IPS DF 19.7 (cell line): ENCODE data around the gene ELMO2.

Experiments used
- DNase-seq: peaks from one replicate; pipeline ENCODE4 v3.0.0-alpha.2; 2013; ENCODE audit warnings: low read depth, low spot score

The ELMO2 gene

DNA sequence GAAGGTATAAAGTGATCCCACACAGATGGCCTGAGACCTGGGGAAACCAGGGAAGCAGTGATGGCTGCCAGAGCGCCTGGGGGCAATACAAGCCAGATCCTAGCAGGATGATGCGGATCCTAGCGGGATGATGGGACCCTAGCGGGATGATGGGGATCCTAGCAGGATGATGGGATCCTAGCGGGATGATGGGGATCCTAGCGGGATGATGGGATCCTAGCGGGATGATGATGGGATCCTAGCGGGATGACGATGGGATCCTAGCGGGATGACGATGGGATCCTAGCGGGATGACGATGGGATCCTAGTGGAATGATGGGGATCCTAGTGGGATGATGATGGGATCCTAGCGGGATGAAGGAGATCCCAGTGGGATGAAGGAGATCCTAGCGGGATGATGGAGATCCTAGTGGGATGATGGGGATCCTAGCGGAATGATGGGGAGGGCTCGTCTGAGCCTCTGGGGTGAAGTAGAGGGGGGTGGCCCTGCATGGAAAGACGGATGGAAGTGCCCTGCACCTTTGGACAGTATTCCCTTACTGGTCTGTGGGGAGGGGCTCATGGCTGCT, 54.0 kb downstream of the ELMO2 start:
- DNase-seq, result no peak

DNA sequence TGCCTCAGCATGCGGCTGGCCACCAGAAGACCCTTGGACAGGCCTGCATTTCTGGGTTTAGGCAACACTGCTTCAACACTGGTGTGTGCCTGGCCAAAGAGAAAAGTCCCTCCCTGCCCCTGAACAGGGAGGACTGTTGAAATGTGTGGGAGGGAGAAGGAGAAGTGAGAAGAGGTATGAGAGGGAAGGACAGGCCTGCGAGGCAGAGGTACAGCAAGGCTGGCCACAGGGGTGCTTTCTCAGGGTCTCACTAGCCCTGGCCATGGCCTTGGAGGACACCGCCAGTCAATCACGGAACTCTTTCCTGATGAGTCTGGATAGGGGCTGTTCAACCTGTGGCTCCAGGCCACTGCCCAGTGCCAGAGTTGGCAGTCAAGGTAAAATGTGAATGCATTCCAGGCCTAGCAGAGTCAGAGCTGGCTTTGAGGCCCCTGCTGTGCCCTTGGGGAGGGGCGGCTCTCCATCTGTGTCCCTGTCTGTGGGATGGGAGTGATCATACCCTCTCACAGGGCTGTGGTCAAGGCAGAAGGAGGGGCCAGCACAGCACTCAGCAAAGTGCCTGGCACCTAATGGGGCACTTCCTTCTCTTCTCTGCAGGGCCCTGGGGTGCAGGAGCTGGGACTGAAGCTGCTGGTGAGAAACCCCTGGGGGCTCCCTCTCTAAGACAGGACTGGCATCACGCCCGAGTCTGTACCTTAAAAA, 54.9 kb downstream of the ELMO2 start:
- DNase-seq, result no peak

DNA sequence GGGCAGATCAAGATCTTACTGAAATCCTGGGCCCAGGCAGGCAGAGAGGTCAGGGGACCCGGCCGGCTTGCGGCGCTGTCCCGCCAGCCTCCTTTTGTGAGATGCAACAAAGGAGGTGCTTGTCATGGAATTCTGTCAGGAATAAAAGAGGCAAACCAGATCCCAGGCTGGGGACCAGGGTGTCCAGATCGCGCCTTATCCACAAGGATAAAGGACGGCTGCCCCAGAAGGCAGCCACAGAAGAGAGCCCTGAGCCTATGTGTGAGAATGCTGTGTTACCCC, 55.5 kb downstream of the ELMO2 start:
- no peak for DNase-seq

DNA sequence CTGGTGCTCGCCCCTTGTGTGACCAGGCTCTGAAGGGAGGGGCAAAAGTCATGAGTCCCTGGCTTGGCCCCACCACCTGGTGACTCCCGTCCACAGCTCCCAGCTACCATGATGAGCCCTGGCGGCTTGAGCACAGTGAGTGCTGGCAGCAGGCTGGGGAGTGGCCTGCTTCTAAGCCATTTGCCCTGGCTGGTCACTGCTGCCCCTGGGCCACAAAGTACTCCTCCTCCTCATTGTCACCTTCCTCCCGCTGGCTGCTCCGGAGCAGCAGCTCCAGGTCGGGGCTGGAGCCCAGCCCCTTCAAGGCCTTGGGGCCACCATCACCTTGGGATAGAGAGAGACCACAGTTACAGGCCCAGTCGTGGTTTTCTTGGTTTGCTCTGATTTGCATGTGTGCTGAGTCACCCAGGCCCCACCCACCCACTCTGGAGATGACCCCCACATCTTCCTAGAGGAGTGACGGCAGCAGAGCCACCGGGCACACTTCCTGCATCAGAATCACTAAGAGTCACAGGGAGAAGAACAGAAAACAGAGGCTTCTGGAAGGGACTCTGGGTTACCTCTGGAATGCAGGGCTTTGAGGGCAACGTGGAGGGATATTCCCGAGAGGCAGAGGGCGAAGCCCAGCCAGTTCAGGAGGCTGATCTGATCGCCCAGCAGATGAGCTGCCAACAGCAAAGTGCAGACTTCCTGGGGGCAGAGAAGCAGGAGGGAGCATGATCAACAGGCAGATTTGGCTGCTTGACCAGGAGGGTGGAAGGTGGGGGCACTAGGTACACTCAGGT, 56.0 kb downstream of the ELMO2 start:
- no peak for DNase-seq

DNA sequence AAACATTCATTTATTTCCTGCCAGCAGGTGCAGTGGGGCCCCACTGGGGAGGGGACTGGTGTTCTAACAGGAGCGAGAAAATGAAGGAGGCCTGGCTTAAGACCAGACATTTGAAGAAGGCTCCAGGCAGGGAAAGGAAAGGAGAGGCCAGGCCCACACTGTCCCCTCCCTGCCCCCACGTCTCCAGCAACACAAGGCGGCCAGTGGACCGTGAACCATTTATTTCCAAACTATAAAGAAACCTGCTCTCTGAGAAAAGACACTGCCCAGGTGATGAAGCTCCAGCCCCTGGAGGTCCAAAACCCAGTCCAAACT, 56.7 kb downstream of the ELMO2 start:
- no peak for DNase-seq

DNA sequence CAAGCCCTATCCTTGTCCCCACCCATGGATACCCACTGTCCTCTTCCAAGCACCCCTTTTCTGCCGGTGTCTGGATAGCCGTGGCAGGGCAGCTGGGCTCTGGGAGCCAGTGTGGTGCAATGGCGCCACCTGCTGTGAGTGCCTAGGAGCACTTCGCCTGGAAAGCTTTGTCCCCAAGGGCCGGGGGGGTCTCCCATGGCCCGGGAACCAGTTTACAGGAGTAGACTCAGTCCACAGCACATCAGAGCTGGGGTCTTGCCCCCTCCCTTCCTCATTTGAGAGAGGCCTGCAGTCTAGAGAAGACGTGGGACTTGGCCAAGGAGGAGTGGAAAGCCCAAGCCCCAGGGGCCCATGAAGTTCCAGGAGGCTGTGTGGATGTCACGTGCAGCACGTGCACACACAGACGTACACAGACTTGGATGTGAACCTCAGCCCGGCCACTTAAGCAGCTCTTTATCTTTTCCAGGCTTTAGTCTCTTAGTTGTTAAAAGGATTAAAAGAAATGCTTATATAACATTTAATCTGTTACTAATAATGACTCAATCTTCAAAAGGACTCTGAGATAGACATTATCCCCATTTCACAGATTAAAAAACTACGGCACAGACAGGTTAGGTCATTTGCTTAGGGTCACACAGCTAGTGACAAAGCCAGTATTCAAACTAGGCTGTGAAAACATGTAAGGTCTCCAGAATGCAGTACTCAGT, 57.2 kb downstream of the ELMO2 start:
- DNase-seq, result no peak

DNA sequence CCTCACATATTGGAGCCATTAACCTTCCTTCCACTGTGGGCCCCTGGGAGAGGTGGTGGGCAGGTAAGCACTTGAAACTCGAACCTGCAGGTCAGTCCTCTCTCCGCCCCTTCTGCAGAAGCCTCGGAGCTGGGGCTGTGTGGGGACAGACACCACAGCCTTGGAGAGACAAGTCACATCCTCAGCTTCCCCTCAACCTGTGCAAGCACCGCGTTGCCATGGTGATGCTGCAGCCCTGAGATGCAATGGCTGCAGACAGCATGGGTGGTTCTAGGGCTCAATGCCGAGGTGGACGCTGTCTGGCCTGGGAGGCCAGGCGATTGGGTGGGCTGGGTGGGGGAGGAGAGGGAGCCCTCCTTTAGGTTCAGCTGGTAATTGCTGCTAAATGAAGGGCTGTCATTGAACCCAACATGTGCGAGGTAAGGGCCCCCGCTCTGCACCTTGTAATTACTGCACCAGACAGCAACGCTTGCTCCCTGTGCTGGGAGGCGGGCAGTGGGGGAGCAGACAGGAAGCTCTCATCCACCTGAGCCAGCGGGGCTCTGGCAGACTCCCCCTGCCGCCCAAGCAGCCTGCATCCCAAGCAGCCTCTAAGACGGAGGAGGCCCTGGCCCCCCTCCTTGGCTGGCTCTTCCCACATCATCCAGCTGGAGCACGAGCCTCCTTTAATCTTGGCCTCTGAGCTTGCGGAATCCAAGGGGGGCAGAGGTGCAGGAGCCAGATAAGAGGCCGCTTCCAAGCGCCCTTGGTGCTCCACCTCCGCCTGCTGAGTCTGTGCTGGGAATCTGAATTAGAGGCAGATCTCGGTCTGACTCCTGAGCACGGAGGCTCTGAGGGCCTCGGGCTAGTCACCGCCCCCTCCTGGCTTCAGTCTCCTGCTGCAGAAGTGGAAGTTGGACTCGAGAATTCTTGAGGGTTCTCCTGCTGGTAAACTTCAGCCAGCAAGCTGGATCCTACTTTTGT, 58.3 kb downstream of the ELMO2 start:
- no peak for DNase-seq

DNA sequence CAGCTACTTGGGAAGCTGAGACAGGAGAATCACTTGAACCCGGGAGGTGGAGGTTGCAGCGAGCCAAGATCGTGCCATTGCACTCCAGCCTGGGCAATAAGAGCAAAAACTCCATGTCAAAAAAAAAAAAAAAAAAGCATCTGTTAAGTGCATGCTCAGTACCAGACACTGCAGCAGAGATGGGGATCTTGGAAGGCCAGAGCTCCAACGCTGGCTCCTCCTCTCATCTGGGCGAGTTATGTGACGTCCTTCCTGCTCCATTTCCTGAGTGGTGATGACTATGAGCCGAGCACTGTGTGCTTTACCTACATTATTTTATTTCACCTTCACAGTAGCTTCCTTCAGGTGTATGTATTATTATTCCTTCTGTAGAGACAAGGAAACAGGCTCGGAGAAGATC, 59.6 kb downstream of the ELMO2 start:
- DNase-seq, result no peak

DNA sequence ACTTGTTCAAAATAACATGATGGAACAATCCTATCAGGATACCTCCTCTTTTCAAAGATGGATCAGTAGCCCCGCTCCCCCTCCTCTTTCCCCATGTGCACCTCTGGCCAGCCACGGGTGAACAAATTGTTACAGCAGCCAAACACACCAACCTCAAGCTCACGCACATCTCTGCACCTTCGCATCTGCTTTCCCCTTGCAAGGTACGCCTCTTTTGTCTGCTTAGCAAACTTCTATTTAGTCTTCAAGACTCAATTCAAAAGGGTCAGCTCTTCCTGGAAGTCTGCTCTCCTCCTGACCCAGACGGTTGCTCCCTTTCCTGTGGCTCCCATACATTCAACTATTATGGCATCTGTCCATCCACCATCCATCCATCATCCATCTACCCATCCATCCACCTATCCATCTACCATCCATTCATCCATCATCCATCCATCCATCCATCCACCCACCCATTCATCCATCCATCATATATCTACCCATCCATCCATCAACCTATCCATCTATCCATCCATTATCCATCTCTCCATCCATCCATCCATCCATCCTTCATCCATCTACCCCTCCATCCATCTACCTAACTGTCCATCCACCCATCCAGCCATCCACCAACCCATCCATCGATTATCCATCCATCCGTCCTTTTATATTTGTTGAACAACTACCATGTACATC, 61.8 kb downstream of the ELMO2 start:
- no peak for DNase-seq

DNA sequence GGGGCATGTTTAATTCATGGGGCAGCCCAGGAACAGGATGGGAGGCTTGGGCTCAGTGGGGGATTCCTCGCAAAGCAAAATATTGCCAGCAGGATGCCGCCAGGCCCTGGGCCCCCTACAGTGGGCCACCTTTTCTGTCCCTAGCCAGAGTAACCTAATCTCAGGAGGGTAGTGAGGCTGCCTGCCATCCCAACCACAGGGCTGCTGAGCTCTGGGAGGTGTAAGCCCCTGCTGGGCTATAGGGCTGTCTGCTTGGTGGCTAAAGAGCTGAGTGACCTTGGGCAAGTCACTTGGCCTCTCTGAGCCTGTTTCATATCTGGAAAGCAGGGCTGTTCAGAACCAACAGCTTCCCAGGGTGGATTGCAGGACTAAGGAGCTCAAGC, 62.4 kb downstream of the ELMO2 start:
- DNase-seq, result no peak

DNA sequence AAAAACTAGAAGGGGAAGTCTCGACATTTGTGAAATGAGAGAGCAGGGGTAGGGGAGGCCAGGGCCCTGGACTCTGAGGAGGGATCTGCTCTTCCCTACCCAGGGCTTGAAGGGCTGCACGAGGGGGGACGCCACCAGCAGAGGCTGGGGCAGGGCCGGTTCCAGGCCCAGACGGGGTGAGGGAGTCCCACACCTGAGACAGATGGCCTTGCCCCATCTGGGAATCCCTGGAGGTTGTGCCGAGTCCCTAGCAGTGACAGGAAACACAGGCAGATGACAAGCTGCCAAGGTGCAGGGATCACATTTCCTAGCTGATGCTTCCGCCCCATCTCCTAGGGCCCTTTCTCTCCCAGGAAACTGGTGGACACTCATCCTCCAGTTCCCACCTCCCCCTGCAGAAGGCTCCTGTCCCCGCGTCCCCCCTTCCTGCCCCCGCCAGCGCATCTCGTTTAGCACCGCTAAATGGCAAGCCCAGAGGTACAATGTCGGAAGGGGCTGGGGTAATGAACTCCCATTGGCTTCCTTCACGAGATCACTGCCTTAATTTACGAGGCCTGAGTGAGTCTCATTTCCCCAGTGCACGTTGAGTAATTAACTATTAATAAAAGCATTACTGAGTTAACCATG, 63.0 kb downstream of the ELMO2 start:
- DNase-seq, result no peak

DNA sequence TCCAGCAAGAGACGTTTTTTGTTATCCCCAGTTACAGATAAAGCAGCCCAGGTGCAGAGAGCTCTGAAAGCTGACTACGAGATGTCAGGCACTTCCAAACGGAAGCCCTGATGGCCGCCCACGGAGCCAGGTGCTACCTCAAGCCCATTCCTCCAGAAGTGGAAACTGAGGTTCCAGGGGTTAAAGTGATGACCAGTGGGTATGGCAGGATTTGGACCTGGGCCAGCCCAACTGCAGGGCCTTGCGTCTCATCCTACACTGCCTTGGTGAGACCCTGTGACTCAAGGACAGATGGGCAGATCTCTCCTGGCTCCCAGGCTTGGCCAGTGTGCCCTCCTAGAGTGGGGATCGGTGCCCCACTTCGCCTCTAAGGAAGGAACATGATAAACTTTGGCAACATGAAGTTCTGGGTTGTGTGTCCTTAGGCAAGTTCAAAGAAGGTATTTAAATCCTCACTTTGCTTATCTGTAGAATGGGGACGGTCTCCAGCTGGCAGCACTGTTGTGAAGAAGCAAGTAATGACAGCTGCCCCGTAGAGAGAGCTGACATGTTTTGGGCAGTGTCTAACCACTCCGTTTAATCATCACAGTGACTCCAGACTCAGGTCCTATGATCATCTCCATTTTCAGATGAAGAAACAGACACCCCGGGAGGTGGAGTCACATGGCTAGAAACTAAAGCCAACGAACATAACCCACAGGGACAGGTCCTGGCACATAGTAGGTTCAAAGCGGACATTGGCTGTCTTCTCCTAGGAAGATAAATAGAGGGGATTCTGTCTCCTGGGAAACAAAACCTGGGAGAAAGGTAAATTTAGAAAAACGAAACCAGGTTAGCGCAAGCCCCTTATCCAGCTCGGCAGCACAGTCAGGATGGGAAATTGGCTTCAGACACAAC, 63.7 kb downstream of the ELMO2 start:
- DNase-seq, result no peak

DNA sequence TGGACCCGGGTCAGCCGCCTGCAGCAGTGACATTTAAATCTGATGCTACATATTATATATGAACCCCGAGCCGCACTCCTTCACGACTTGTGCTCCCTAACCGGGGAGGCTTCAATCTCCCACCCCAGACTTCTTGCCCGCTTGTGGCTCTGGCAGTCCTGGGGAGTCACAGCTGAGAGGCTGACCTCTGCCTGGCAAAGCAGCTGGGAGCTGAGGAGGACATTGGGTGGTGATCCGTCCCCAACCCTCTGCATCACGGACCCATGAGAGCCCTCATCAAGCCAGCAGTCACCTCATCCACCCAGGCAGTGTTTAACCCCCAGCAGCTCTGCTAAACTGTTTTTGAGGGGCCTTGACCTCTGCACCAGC, 64.4 kb downstream of the ELMO2 start:
- no peak for DNase-seq

DNA sequence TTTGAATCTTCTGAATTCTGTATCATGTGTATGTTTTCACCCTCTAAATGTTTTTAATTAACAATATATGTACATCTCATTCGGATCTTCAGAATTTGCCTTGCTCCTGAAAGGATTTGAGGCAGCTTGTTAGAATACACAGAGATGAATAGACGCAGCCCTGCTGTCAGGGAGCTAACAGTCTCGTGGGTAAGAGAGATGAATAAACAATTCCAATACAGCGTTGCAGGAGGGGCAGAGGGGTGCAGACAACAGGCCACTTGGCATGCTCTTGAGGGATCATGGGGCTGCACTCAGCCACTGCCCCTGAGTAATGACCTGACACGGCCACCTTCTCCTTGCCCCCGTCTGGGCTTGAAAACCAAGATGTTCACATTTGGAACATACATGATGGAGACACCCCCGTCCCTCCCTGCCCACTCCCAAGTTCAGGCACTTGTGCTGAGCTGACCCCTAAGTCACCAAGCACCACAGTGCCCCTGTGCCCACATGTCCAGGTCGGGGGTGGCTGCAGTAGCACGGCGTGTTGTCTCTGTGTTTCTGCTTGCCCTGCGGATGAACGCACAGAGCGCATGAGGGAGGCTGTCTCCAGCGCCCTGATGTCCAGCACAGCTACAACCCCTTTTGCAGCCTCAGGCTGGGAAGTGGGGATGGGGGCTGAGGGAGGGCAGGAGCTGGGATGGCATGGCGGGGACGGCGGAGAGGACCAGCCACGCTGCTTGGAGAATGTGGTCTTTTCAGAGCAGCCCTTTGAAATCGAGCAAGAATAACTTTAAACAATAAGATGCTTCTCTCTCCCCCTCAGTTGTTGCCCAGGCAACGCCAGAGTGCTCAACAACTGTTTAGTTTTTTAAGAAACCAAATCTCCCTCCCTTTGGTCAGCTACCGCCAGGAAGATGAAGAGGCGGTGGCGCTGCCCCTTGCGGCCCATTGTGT, 65.1 kb downstream of the ELMO2 start:
- DNase-seq, result no peak

DNA sequence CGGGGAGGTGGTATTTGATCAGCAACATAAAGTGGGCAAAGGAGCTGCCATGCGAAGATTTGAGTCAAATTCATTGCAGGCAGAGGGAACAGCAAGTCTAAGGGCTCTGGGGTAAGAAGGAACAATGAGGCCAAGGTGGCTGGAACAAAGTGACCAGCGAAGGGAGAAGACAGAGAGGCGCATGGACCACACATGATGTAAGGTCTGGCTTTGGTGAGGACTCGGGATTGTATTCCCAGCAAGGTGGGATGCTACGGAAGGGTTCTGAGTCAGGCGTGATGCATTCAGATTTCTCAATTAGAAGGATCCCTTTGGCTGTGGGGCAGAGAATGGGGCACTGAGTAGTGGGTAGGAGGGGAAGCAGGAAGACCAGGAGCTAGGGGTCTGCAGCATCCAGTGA, 67.4 kb downstream of the ELMO2 start:
- DNase-seq, result no peak

DNA sequence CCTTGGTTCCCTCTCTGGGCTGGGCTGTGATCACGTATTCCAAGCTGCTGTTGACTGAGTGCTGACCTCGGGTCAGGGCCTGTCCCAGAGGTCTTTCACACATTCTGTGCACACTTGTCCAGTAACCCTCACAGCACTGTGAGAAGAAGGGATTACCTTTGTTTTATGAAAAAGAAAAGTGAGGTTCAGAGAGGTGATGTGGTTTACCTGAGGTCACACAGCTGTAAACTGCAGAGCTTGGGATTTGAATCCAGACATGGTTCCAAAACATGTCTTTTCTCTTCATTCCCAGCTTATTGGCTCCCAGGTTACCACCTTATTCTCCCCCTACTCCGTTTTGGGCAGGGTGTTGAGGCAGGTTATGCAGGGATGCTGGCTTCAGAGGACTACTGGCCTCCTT, 69.7 kb downstream of the ELMO2 start:
- no peak for DNase-seq

DNA sequence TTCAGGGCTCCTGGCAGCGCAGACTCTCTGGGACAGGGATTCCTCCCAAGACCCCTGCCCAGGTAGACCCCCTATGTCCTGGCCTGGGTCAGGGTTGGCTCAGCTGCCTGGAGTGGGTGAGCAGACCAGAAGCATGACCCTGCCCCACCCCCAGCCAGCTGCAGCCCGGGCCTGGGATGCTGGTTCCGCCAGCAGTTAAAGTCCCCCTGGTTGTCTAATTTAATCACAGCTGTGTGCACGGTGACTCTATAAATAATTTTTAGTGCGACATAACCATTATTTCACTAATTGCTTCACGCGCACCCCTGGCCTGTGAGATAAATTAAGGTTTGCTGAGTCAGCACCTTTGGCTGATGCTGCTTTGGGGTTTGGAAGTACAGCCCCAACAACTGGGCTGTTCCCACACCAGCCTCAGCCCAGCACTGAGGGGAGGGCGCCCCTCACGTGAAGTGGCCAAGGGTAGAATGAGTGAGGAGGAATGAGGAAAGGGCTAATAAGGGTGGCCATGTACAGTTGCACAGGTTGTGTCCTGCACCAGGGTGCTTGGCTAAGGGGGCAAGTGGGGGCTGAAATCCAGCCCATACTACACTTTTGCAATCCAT, 72.0 kb downstream of the ELMO2 start:
- no peak for DNase-seq
